ENCODE measurements around the gene AK1.

The AK1 gene

DNA sequence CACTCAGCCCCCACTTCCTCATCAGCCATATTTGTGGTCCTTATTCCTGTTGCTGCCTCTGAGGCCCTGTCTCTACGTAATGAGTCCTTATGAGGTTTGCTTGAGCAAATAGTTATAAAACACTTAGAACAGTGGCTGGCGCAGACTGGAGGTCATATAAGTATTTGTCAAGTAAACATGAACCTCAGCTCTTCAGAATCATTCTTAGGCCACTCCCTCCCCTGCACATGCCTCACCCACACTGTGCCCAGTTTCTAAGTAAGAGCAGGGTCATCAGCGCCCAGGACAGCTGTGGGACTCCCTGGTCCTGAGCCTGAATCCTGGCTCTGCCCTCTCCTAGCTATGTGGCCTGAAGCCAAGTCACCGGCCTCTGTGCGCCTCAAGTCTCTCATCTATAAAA is 35.4 kb upstream of the AK1 start:
- Histone ChIP-seq H3K9me3 (ENCODE audit: severe bottlenecking) (no peaks in the 10 kb centered on the region), H3K4me3 (ENCODE audit: low read depth, low read length) (no peak overlapping the region), H3K27me3 (ENCODE audit: insufficient read depth, low read depth, severe bottlenecking) (no peaks in the 10 kb centered on the region), H3K27ac (no peak overlapping the region), H3K36me3 (peaks cover 28% of the 10 kb centered on the region)
- DNase-seq, result no peak
- TF ChIP-seq, protein P1, sequence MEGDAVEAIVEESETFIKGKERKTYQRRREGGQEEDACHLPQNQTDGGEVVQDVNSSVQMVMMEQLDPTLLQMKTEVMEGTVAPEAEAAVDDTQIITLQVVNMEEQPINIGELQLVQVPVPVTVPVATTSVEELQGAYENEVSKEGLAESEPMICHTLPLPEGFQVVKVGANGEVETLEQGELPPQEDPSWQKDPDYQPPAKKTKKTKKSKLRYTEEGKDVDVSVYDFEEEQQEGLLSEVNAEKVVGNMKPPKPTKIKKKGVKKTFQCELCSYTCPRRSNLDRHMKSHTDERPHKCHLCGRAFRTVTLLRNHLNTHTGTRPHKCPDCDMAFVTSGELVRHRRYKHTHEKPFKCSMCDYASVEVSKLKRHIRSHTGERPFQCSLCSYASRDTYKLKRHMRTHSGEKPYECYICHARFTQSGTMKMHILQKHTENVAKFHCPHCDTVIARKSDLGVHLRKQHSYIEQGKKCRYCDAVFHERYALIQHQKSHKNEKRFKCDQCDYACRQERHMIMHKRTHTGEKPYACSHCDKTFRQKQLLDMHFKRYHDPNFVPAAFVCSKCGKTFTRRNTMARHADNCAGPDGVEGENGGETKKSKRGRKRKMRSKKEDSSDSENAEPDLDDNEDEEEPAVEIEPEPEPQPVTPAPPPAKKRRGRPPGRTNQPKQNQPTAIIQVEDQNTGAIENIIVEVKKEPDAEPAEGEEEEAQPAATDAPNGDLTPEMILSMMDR (IDR thresholded peaks at IDR 0.05; ENCODE audit: low read depth, low read length), result no peak

DNA sequence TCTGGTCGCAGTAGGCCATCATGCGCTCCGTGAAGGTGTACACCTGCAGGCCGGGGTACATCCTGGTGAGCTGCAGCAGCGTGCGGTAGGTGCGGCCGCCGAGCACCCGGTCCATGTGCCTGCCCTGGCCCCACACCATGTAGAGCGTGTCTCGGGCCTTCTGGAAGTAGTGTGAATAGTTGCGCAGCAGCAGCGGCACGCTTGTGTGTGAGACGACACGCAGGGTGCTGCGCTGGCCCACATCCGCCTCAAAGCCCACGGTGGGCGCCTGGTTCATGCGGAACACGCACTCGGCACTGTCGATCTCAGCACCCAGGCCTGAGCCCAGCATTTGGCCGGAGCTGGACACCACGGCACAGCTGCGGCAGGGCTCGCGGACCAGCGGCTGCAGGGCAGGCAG is 34.8 kb upstream of the AK1 start:
- no peak overlapping the region for H3K4me3 ChIP-seq (ENCODE audit: low read depth, low read length)
- no peak overlapping the region for H3K27ac ChIP-seq
- peaks cover 28% of the 10 kb centered on the region for H3K36me3 ChIP-seq
- no peaks in the 10 kb centered on the region for H3K27me3 ChIP-seq (ENCODE audit: insufficient read depth, low read depth, severe bottlenecking)
- no peaks in the 10 kb centered on the region for H3K9me3 ChIP-seq (ENCODE audit: severe bottlenecking)
- TF ChIP-seq, protein P1 (IDR thresholded peaks at IDR 0.05; ENCODE audit: low read depth, low read length), result no peak
- no peak for DNase-seq

DNA sequence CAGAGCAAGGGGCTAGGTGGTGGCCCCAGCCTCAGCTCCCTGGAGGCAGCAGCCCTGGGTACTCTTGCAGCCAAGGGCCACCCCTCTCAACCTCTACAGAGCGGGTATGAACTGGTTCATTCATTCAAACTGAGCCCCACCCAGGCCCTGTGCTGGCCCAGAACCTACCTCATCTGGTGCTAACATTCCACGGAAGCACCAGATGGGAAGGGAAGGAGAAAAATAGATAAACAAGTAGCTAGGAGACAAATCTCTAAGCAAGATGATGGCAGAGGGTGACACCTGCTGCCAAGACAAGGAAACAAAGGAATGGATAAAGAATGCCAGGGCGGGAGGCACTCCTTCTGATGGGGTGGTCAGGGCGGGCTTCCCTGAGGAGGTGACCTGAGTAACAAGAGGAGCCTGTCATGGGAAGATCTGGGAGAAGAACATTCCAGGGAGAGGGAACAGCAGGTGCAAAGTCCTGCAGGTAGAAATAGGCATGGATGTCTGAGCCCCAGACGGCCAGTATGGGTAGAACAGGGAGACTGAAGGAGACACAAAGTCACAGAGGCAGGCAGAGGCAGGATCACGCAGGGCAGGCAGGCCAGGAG is 33.2 kb upstream of the AK1 start:
- peak; percentile 67 for DNase-seq

DNA sequence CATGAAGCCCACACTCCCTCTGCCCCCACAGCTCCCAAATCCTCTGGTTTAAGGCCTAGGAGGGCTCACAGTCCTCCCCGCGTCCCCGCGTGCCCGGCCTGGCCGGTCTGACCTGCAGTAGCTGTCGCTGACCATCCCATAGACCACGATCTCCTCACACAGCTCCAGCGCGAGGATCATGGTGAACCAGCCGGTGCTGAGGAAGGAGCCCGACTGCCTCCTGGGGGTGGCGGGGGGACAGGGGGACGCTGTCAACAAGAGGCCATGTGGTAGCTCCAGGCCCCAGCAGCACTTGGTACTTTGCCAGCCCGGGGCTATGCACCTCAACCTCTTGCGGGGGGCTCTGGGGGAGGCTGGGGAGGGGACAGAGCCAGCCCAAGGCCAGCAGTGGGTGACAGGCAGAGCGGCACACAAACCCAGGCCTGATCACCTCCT is 32.4 kb upstream of the AK1 start:
- TF ChIP-seq, protein P1 (IDR thresholded peaks at IDR 0.05; ENCODE audit: low read depth, low read length), result no peak
- Histone ChIP-seq H3K36me3 (peaks cover 28% of the 10 kb centered on the region), H3K9me3 (ENCODE audit: severe bottlenecking) (no peaks in the 10 kb centered on the region), H3K27me3 (ENCODE audit: insufficient read depth, low read depth, severe bottlenecking) (no peaks in the 10 kb centered on the region), H3K27ac (peak overlapping the region; percentile 48), H3K4me3 (ENCODE audit: low read depth, low read length) (no peak overlapping the region)
- no peak for DNase-seq

More for the DNA sequence above, 33.2 kb upstream of the AK1 start:
- no peaks in the 10 kb centered on the region for H3K27me3 ChIP-seq (ENCODE audit: insufficient read depth, low read depth, severe bottlenecking)
- H3K9me3 ChIP-seq (ENCODE audit: severe bottlenecking), result no peaks in the 10 kb centered on the region
- H3K36me3 ChIP-seq, result peaks cover 28% of the 10 kb centered on the region
- TF ChIP-seq, protein P1 (IDR thresholded peaks at IDR 0.05; ENCODE audit: low read depth, low read length), result peak; percentile 57; the same call in 1 of the 2 replicates
- peak overlapping the region; percentile 48 for H3K27ac ChIP-seq
- no peak overlapping the region for H3K4me3 ChIP-seq (ENCODE audit: low read depth, low read length)

DNA sequence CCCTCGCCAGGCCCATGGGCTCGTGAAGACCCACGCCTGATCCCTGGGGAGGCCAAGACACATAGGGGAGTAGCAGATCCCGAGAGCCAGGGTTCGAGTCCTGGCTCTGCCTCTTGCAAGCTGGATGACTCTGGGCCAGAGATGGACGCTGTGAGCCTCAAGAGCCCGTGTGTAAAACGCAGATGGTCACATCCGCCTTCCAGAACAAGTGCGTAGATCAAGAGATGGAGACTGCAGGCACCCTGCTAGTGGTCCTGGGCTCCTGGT is 31.1 kb upstream of the AK1 start:
- TF ChIP-seq, protein P1 (IDR thresholded peaks at IDR 0.05; ENCODE audit: low read depth, low read length), result no peak
- H3K4me3 ChIP-seq (ENCODE audit: low read depth, low read length), result no peak overlapping the region
- H3K27me3 ChIP-seq (ENCODE audit: insufficient read depth, low read depth, severe bottlenecking), result no peaks in the 10 kb centered on the region
- no peak for DNase-seq
- no peaks in the 10 kb centered on the region for H3K9me3 ChIP-seq (ENCODE audit: severe bottlenecking)
- peaks cover 25% of the 10 kb centered on the region for H3K36me3 ChIP-seq
- no peak overlapping the region for H3K27ac ChIP-seq
